ENCODE measurements around the gene SYT15.
A peak's percentile ranks its signal among the peaks of the same experiment; 100 is the strongest.
"Not testable (repeated sequence)": the region's sequence is repeated elsewhere in the genome, so short reads cannot be mapped to it uniquely, and the experiment has no call there.

Gene SYT15

GRCh38 chr10:46616227-46616626 lies 37.3 kb downstream of the SYT15 start:
- H3K4me3 ChIP-seq (ENCODE audit: low read depth, low read length); H3K36me3 ChIP-seq; H3K9me3 ChIP-seq (ENCODE audit: severe bottlenecking); DNase-seq; H3K27ac ChIP-seq; H3K27me3 ChIP-seq (ENCODE audit: insufficient read depth, low read depth, severe bottlenecking): not testable (repeated sequence)

GRCh38 chr10:46617134-46617533 lies 38.2 kb downstream of the SYT15 start:
- not testable (repeated sequence) for H3K4me3 ChIP-seq (ENCODE audit: low read depth, low read length); DNase-seq; H3K27me3 ChIP-seq (ENCODE audit: insufficient read depth, low read depth, severe bottlenecking); H3K36me3 ChIP-seq; H3K9me3 ChIP-seq (ENCODE audit: severe bottlenecking); H3K27ac ChIP-seq

GRCh38 chr10:46617913-46618312 lies 39.0 kb downstream of the SYT15 start:
- H3K27ac ChIP-seq; DNase-seq; H3K9me3 ChIP-seq (ENCODE audit: severe bottlenecking); H3K27me3 ChIP-seq (ENCODE audit: insufficient read depth, low read depth, severe bottlenecking); H3K4me3 ChIP-seq (ENCODE audit: low read depth, low read length); H3K36me3 ChIP-seq: not testable (repeated sequence)

GRCh38 chr10:46623899-46624654 lies 45.1 kb downstream of the SYT15 start:
- H3K27ac ChIP-seq; DNase-seq; H3K36me3 ChIP-seq; H3K27me3 ChIP-seq (ENCODE audit: insufficient read depth, low read depth, severe bottlenecking); H3K4me3 ChIP-seq (ENCODE audit: low read depth, low read length); H3K9me3 ChIP-seq (ENCODE audit: severe bottlenecking): not testable (repeated sequence)

- H3K36me3 ChIP-seq; H3K4me3 ChIP-seq (ENCODE audit: low read depth, low read length); DNase-seq; H3K27me3 ChIP-seq (ENCODE audit: insufficient read depth, low read depth, severe bottlenecking); H3K9me3 ChIP-seq (ENCODE audit: severe bottlenecking); H3K27ac ChIP-seq: not testable (repeated sequence)
Measured at GRCh38 chr10:46629805-46630204, 50.9 kb downstream of the SYT15 start.

- not testable (repeated sequence) for H3K27ac ChIP-seq; DNase-seq; H3K9me3 ChIP-seq (ENCODE audit: severe bottlenecking); H3K4me3 ChIP-seq (ENCODE audit: low read depth, low read length); H3K36me3 ChIP-seq; H3K27me3 ChIP-seq (ENCODE audit: insufficient read depth, low read depth, severe bottlenecking)
Measured at GRCh38 chr10:46630816-46631215, 51.9 kb downstream of the SYT15 start.

- H3K27me3 ChIP-seq (ENCODE audit: insufficient read depth, low read depth, severe bottlenecking); H3K9me3 ChIP-seq (ENCODE audit: severe bottlenecking); DNase-seq; H3K36me3 ChIP-seq; H3K27ac ChIP-seq; H3K4me3 ChIP-seq (ENCODE audit: low read depth, low read length): not testable (repeated sequence)
Measured at GRCh38 chr10:46631683-46632082, 52.8 kb downstream of the SYT15 start.

GRCh38 chr10:46634698-46635097 lies 55.8 kb downstream of the SYT15 start:
- not testable (repeated sequence) for H3K4me3 ChIP-seq (ENCODE audit: low read depth, low read length); DNase-seq

GRCh38 chr10:46635364-46635959 lies 56.5 kb downstream of the SYT15 start:
- not testable (repeated sequence) for H3K9me3 ChIP-seq (ENCODE audit: severe bottlenecking); H3K27ac ChIP-seq; H3K36me3 ChIP-seq; DNase-seq; H3K27me3 ChIP-seq (ENCODE audit: insufficient read depth, low read depth, severe bottlenecking)
- H3K4me3 ChIP-seq (ENCODE audit: low read depth, low read length), result peak overlapping the region; percentile 34

More at GRCh38 chr10:46634698-46635097, 55.8 kb downstream of the SYT15 start:
- H3K9me3 ChIP-seq (ENCODE audit: severe bottlenecking); H3K27ac ChIP-seq; H3K36me3 ChIP-seq; H3K27me3 ChIP-seq (ENCODE audit: insufficient read depth, low read depth, severe bottlenecking): not testable (repeated sequence)

GRCh38 chr10:46640005-46640404 lies 61.1 kb downstream of the SYT15 start:
- H3K4me3 ChIP-seq (ENCODE audit: low read depth, low read length); H3K27me3 ChIP-seq (ENCODE audit: insufficient read depth, low read depth, severe bottlenecking); H3K27ac ChIP-seq; H3K36me3 ChIP-seq; H3K9me3 ChIP-seq (ENCODE audit: severe bottlenecking); DNase-seq: not testable (repeated sequence)

All from WERI-Rb-1 (cell line).